Renal pelvis (tissue), 12 donors: ENCODE results near the gene PKIB. TPM values are rescaled to one million over a fixed set of nuclear protein-coding genes. Genes with fewer than 3 reads are reported as not detected.
A peak's percentile ranks its signal among the peaks of the same experiment; 100 is the strongest.
"Not testable (repeated sequence)": the region's sequence is repeated elsewhere in the genome, so short reads cannot be mapped to it uniquely, and the experiment has no call there.

Experiments
- DNase-seq: peaks from one replicate; pipeline ENCODE4 v3.0.0-alpha.2; 2013
- long read RNA-seq, 16 experiments: transcript quantifications; one replicate each; lab custom pipeline, GENCODE V29; 2026
- polyA plus RNA-seq, 3 donors: library from polyadenylated mRNA; unstranded; fragments of 120-200 nt; gene quantifications; one replicate each; pipeline ENCODE4 v1.2.1, GENCODE V29; 2013; ENCODE audit not compliant: insufficient read length in 3 of 3

The PKIB gene, protein sequence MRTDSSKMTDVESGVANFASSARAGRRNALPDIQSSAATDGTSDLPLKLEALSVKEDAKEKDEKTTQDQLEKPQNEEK
- 1 to 10 TPM; 1.5 to 2.4 (median 1.6) TPM for polyA plus RNA-seq
- long read RNA-seq, donor 1, result 0 reads
- long read RNA-seq, donor 2, result 0 reads
- long read RNA-seq, donor 3, partial matches to known transcripts, result 0 of 1 reads
- long read RNA-seq, donor 3, other reads (novel, unspliced or antisense), result 0 of 1 reads
- long read RNA-seq, donor 4, partial matches to known transcripts, result 0 of 2 reads
- long read RNA-seq, donor 4, other reads (novel, unspliced or antisense), result 0 of 2 reads
- long read RNA-seq, donor 5, partial matches to known transcripts, result 0 of 1 reads
- long read RNA-seq, donor 5, other reads (novel, unspliced or antisense), result 0 of 1 reads
- long read RNA-seq, donor 6, result 0 reads
- long read RNA-seq, donor 7, partial matches to known transcripts, result 0 of 1 reads
- long read RNA-seq, donor 7, other reads (novel, unspliced or antisense), result 0 of 1 reads
- long read RNA-seq, donor 8, result 0 reads
- long read RNA-seq, donor 9, result 0 reads
- long read RNA-seq, donor 10, result 0 reads
- long read RNA-seq, donor 11, result 0 reads
- long read RNA-seq, donor 12, partial matches to known transcripts, result 0 of 1 reads
- long read RNA-seq, donor 12, other reads (novel, unspliced or antisense), result 0 of 1 reads
- long read RNA-seq, donor 13, partial matches to known transcripts, result 0 of 1 reads
- long read RNA-seq, donor 13, other reads (novel, unspliced or antisense), result 0 of 1 reads
- long read RNA-seq, donor 14, result 0 reads
- long read RNA-seq, donor 15, transcript PKIB-205 (5 exons, 1,398 nt), result major isoform, 11 of 12 reads
- long read RNA-seq, donor 15, partial matches to known transcripts, result 0 of 12 reads
- long read RNA-seq, donor 15, other reads (novel, unspliced or antisense), result 0 of 12 reads
- long read RNA-seq, donor 16, result 0 reads

- peak; percentile 70 for DNase-seq
Observed at GRCh38 chr6:122609881-122610689, at the start of gene PKIB. TSS of gene PKIB (plus strand) at chr6:122610405. CDS start at chr6:122717795, 107,390 bp downstream.

DNA sequence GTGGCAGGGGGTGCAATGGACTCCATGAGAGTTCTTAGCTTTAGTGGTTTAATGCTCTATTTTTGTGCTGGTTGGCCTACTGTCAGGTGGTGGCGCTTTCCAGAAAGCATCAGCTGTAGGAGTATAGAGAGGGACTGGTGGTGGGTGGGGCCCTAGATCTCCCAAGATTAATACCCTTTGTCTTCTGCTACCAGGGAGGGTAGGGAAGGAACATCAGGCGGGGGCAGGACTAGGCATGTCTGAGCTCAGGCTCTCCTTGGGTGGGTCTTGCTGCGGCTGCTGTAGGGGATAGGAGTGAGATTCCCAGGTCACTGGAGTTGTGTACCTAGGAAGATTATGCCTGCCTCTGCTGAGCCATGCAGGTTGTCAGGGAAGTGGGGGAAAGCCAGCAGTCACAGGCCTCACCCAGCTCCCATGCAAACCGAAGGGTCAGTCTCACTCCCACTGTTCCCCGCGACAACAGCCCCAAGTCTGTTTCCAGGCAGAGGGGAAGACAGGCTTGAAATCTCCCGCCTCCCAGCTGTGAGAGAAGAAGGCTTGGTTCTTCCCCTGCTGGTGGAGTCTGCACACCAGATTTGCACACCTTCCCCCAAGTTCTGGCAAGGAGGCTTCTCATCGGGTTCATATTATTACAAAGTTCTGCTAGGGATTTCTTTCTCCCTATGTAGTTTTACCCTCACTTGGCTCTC lies 46.7 kb upstream of the PKIB start:
- no peak for DNase-seq

- no peak for DNase-seq
Observed at GRCh38 chr6:122564230-122564629, 46.0 kb upstream of the PKIB start.

GRCh38 chr6:122565708-122566107 lies 44.5 kb upstream of the PKIB start:
- DNase-seq, result no peak

GRCh38 chr6:122567034-122567433 lies 43.2 kb upstream of the PKIB start:
- no peak for DNase-seq

DNA sequence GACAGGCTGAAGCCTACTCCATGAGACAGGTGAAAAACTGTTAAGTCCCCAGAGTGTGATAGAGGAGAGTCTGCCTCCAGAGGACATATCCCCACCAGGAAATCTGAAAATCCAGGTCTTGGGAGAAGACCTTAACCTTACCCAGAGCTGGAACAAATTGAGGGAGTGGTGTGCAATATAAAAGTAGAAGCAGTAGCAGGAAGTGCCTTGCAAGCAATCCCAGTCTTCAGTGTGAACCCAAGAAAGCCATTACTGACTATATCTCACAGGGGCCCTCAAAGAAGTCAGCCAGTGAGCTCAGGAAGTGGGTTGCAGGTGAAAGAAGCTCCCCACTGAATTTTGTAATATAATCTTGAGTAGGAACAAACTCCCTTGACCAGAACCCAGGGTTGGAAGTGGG lies 41.9 kb upstream of the PKIB start:
- no peak for DNase-seq

DNA sequence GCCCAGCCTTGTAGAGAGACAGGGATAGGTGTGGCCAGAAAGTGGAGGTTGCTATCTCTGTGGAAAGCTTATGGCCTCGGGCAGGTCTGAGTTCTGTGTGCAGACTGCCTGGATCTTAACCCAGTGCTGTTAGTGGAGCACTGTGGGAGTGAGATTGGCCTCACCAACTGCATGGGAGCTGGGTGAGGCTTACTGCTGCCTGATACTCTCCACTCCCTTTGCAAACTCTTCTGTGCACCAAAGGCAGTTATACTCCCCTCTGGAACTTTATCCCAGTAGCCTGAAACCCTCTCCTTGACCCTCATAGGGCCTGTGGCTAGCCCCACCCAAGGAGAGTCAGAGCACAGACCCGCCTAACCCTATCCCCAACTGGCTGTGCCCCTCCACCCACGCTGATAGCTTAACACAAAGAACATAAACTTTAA lies 41.4 kb upstream of the PKIB start:
- no peak for DNase-seq

DNA sequence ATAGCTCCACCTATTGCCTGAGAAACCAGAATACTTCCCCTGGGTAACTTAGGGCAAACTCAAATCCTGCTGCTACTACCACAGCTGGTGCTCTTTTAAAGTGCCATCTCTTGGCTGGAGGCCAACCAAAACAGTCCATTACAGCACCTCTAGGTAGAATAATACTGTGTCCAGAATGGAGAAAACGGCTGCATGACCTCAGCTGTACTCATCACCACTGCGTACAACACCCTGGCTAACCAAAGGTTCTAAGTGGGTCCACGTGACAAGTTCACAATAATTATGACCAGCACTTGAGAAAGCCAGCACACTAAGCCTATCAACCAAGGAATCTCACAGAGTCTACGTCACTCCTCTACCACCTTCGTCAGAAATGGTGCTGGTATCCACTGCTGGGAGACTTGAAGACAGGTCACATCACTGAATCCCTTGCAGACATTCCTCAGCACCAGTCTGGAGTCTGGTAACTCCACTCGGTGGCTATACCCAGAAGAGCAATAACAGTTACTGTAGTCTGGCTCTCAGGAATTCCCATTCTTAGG lies 40.9 kb upstream of the PKIB start:
- DNase-seq, result no peak

DNA sequence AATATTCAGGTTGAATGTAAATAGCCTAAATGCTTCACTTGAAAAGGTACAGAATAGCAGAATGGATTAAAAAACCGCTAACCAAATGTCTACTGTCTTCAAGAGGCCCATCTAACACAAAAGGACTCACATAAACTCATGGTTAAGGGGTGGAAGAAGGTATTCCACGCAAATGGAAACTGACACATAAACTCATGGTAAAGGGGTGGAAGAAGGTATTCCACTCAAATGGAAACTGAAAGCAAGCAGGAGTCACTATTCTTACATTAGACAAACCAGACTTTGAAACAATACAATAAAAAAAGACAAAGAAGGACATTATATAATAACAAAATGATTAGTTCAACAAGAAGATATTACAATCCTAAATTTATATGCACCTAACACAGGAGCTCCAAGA lies 38.3 kb upstream of the PKIB start:
- no peak for DNase-seq

DNA sequence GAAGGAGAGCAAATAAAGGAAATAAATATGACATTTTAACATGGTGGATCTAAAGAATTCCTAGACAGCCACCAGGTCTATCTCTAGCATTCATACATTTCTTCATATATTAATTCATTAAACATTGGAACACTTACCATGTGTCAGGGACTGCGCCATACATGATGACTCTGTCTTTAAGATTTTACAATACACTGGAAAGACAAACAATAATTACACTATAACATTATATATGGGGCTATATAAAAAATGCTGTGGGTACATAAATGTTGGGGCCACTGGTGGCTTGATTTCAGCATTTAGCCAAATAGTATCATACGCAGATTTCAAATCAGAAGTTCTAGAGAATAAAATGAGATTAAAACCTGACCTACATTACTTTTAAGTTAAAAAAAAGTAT lies 33.3 kb upstream of the PKIB start:
- DNase-seq, result no peak

DNA sequence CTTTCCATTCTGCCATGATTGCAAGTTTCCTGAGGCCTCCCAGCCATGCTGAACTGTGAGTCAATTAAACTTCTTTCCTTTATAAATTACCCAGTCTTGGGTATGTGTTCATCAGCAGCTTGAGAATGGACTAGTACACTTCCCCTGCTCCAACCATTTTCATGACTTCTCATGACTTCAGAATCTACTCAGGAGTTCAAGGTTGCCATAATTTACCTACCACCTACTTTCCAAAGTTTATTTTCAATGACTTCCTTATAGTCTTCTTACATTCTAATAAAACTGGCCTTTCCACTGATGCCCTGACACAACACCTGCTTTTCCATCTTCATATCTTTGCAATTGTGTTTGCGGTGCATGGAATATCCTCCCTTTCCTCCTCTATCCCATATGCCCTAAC lies 31.2 kb upstream of the PKIB start:
- no peak for DNase-seq

DNA sequence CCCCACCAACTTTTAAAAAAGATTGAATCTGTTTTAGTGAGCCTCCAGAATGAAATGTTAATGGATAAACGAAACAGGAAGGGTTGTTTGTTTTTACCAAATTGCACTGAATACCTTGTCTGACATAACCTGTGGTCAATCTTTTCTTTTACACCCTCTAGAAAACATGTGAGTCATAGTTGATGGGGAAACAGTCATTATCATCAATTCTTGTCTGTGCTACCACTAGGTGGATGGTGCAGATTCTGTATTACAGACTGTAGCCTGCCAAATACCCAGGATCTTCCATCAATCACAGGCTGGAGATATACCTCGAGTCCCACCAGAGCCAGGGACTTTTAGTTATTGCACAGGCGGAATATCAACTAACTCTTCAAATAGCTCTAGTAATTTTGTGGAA lies 29.5 kb upstream of the PKIB start:
- DNase-seq, result no peak

DNA sequence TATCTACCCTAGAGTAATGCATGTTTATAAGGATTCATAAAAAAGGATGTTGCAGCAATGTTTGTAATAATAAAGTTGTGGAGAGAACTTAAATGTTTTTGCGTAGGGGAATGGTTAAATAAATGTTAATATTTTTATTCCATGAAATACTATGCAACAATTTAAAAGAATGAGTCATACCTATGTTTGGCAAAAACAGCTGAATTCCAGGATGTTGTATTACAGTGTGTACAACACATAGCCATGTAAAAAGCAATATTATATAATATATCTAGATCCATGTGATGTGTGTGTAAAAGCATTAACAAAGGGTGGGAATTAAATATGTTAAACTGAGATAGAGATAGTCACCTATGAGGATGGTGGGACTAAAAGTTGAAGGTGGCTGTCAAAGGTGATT lies 21.1 kb upstream of the PKIB start:
- DNase-seq, result no peak

DNA sequence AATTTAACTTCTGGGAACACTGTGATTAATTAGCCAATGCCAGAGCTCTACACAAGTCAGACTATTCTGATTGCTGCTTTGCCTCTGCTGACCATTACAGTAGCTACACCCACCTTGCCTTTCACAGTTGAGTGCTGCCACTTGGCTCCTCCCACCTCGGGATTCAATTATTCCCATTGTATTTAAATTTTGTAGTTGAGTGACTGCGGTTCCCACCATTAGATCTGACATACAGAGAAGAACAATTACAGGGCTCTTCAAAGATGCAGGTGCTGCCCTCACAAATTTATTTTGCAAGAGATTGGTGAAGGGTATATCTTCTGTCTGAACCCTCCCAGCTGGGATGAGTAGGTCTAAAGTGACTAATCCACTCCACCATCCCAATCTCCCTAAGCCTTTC lies 11.9 kb upstream of the PKIB start:
- not testable (repeated sequence) for DNase-seq

DNA sequence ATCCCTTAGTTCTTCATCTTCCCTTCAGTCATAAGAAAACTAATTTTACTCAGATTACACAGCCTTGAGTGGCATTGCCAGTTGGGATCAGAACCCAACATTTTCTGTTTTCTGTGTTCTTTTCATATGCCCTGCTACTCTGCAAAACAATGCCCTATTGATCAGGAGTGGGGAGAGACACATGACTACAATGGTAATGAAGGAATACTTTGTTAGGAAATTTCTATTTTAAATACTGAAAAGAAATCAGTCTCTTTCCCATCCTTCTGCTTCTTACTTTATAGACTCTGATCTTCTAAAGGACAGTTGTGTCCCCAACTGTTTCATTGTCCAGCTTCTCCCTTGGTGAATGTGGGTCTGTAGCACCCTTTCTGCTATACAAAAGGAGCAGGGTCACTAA lies 5.5 kb upstream of the PKIB start:
- no peak for DNase-seq

DNA sequence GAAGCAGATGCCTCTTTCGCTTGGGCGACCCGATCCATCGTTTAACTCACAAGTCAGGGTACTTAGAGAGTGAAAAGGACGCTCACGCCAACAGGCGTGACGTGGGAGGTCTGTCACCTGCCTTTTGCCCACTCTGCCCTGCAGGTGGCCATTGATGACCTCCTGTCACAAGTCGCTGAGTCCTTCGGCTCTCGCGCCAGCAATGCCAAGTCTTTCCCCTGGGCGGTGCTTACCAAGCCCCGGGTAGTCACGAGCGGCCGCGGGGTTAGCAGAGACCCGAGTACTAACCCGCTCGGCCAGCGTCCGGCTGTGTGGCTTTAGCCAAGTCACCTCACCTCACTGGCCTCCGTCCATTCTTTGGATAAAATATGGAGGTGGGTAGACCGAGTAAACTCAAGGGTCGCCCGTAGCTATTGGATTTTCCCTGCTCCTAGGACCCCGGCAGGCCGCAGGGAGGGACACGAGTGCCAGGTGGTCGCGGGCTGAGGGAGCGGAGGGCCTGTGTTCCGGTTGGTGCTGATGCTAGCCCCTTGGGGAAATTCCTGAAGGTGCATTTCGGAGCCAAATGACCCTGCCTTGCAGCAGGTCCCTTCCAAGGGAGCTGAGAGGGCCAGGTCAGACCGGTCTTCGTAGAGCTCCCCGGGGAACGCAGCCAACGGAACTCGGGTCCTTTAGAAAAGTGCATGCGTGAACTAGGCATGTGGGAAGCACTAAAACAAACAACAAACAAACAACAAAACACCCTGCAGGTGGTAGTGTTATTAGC lies 668 bp downstream of the PKIB start:
- peak; percentile 37 for DNase-seq

- no peak for DNase-seq
Observed at GRCh38 chr6:122612838-122613237, 2.6 kb downstream of the PKIB start.

DNA sequence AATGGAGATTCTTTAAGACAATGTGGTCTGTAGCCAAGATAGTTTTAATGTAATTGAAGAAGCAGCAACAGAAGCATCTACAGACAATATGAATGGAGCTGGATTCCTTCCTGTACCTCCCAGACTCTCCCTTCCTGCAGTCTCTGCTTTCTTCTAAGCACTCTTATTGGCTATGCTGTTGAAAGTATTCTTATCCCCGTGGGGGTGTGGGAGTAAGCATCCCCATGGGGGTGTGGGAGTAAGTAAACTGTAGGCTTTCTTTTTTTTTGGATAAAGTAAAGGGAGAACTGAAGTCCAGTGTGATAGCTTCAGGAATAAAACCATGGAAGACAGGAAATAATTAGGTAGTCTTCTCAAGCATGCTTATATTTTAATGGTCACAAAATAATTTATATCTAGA lies 4.1 kb downstream of the PKIB start:
- DNase-seq, result no peak

DNA sequence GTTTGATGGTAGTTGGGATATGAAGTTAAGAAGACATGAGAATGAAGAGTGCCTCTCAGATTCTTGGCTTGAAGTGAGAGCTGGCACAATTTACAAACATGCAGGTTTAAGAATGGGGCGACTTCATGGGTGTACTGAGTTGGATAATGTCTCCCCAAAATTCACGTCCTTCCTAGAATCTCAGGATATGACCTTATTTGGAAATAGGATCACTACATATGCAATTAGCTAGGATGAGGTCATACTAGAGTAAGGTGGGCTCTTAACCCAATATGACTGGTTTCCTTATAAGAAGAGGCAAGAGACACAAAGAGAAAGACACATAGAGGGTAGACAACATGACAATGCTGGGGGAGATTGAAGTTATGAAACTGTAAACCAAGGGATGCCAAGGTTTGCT lies 5.2 kb downstream of the PKIB start:
- DNase-seq, result no peak

DNA sequence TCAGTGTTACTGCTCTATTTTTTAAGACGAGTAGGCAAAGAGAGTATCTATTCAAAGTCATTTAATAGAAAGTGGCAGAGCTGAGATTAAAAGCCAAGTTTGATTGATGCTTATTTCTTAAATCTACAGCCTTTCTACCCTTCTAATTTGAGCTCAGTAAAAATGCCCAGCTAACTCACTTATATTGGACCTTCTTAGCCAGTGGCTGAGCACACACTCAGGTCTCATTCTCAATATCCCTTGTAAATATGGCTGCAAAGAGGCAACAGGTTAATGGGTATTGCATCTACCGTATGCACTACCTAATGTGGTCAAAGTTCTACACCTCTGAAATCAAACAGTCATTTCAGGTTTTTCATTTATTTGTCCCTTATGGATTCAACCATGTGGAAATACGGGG lies 6.7 kb downstream of the PKIB start:
- no peak for DNase-seq
